Breast epithelium (tissue), 3 donors: ENCODE measurements around the gene ZMPSTE24.

Experiments used
- POLR2A ChIP-seq: fragments of 450-650 bp; IDR thresholded peaks from one replicate; pipeline ENCODE4 v1.6.1; 2016; ENCODE audit warnings: antibody characterized with exemption, mild to moderate bottlenecking, moderate library complexity
- POLR2AphosphoS5 ChIP-seq, 3 donors: sonication (generic); formaldehyde crosslinking; IDR thresholded peaks; one replicate each; pipeline ENCODE4 v1.6.1; 2017; ENCODE audit warnings: antibody characterized with exemption in 3 of 3
- TF ChIP-seq, protein P1 (sequence below), 3 donors: fragments of 450-650 bp; IDR thresholded peaks; one replicate each; pipeline ENCODE4 v1.5.1; 2016 to 2017; ENCODE audit warnings: antibody characterized with exemption in 3 of 3, mild to moderate bottlenecking in 3 of 3, moderate library complexity in 3 of 3

DNA sequence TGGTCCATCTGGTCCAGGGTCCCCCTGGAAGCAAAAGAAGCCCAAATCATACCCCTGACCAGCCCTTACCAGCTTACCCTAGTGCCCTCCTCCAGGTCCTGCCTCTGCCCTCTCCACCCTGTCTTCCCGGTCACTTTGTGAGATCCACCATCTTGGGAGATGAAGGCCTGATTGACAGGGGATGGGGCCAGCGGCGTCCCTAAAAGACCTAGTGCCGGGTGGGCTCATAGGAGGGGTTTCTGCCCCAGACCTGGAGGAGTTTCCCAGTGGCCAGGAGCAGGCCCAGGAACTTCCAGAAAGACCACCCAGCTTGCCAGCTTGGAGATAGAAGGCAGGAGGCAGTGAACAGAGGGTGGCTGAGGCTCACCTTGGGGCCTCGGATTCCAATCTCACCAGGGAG is 53.7 kb downstream of the ZMPSTE24 start:
- TF ChIP-seq, protein P1, sequence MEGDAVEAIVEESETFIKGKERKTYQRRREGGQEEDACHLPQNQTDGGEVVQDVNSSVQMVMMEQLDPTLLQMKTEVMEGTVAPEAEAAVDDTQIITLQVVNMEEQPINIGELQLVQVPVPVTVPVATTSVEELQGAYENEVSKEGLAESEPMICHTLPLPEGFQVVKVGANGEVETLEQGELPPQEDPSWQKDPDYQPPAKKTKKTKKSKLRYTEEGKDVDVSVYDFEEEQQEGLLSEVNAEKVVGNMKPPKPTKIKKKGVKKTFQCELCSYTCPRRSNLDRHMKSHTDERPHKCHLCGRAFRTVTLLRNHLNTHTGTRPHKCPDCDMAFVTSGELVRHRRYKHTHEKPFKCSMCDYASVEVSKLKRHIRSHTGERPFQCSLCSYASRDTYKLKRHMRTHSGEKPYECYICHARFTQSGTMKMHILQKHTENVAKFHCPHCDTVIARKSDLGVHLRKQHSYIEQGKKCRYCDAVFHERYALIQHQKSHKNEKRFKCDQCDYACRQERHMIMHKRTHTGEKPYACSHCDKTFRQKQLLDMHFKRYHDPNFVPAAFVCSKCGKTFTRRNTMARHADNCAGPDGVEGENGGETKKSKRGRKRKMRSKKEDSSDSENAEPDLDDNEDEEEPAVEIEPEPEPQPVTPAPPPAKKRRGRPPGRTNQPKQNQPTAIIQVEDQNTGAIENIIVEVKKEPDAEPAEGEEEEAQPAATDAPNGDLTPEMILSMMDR (IDR thresholded peaks at IDR 0.05) = no peak
- no peak for TF ChIP-seq POLR2AphosphoS5 (IDR thresholded peaks at IDR 0.05)
- TF ChIP-seq POLR2A = no peak
